Measurements from ENCODE around the gene TSPAN11.

TSPAN11 gene

GRCh38 chr12:31015215-31015614 lies 88.7 kb downstream of the TSPAN11 start:
- DNase-seq (ENCODE audit: low read depth) = no peak
- no peak overlapping the region for H3K4me3 ChIP-seq (ENCODE audit: low read depth, low read length)
- no peak for TF ChIP-seq CTCF (IDR thresholded peaks at IDR 0.05; ENCODE audit: control insufficient read depth, extremely low read depth, insufficient read depth)

GRCh38 chr12:31016057-31016456 lies 89.5 kb downstream of the TSPAN11 start:
- H3K4me3 ChIP-seq (ENCODE audit: low read depth, low read length) = no peak overlapping the region
- TF ChIP-seq CTCF (IDR thresholded peaks at IDR 0.05; ENCODE audit: control insufficient read depth, extremely low read depth, insufficient read depth) = no peak
- DNase-seq (ENCODE audit: low read depth) = no peak

- no peak for DNase-seq (ENCODE audit: low read depth)
- no peak for TF ChIP-seq CTCF (IDR thresholded peaks at IDR 0.05; ENCODE audit: control insufficient read depth, extremely low read depth, insufficient read depth)
- H3K4me3 ChIP-seq (ENCODE audit: low read depth, low read length) = no peak overlapping the region
Observed at GRCh38 chr12:31017535-31017934, 91.0 kb downstream of the TSPAN11 start.

- H3K4me3 ChIP-seq (ENCODE audit: low read depth, low read length) = no peak overlapping the region
- no peak for DNase-seq (ENCODE audit: low read depth)
- no peak for TF ChIP-seq CTCF (IDR thresholded peaks at IDR 0.05; ENCODE audit: control insufficient read depth, extremely low read depth, insufficient read depth)
Observed at GRCh38 chr12:31018106-31018789, 91.7 kb downstream of the TSPAN11 start.

GRCh38 chr12:31018790-31019505 lies 92.4 kb downstream of the TSPAN11 start:
- no peak for DNase-seq (ENCODE audit: low read depth)
- no peak overlapping the region for H3K4me3 ChIP-seq (ENCODE audit: low read depth, low read length)
- no peak for TF ChIP-seq CTCF (IDR thresholded peaks at IDR 0.05; ENCODE audit: control insufficient read depth, extremely low read depth, insufficient read depth)

- H3K4me3 ChIP-seq (ENCODE audit: low read depth, low read length) = no peak overlapping the region
- TF ChIP-seq CTCF (IDR thresholded peaks at IDR 0.05; ENCODE audit: control insufficient read depth, extremely low read depth, insufficient read depth) = no peak
- no peak for DNase-seq (ENCODE audit: low read depth)
Observed at GRCh38 chr12:31019561-31019960, 93.0 kb downstream of the TSPAN11 start.

Measured in LNCaP clone FGC (cell line).